B cell (primary cell): ENCODE data around the gene HOXB9. TPM values are rescaled to one million over a fixed set of nuclear protein-coding genes. Genes with fewer than 3 reads are reported as not detected.

Experiments
- ATAC-seq: fragments of 200-7000 bp; cut with Tn5 transposase; one replicate; pipeline ENCODE4 v1.10.0; 2021; ENCODE audit warnings: low read depth, mild to moderate bottlenecking, moderate number of reproducible peaks, moderate library complexity
- CTCF ChIA-PET: fragments of 350-600 bp; sonication (Branson Sonifier 250); formaldehyde crosslinking; loops from one replicate; lab custom pipeline; 2021; ENCODE audit warnings: antibody characterized with exemption, inconsistent platforms; lab: Charles Lee
- POLR2A ChIA-PET: fragments of 350-600 bp; sonication (Branson Sonifier 250); formaldehyde crosslinking; loops from one replicate; lab custom pipeline; 2021; ENCODE audit warnings: antibody characterized with exemption; lab: Charles Lee
- DNase-seq: peaks from one replicate; pipeline ENCODE4 v3.0.0; 2013
- H2AFZ ChIP-seq: 2 replicates; pipeline ENCODE4 v1.6.1; 2012; ENCODE audit warnings: mild to moderate bottlenecking, low read depth, low read length; ENCODE audit not compliant: insufficient read depth, poor library complexity, severe bottlenecking
- H3K27ac ChIP-seq, 2 donors: 1 replicate in 1 of 2; 2 replicates in 1 of 2; pipeline ENCODE4 v1.5.1; 2012 to 2013; ENCODE audit warnings: low read length in 2 of 2, mild to moderate bottlenecking in 2 of 2, moderate library complexity in 1 of 2
- H3K27me3 ChIP-seq, 4 experiments: fragments of 200-600 bp in 1 of 4; sonication (generic) in 1 of 4; replicated peaks in 1 of 4; 1 replicate in 2 of 4; 2 replicates in 2 of 4; pipeline versions ENCODE4 v1.6.1 to v1.7.0; 2013 to 2016; ENCODE audit warnings: low read length in 3 of 4, mild to moderate bottlenecking in 2 of 4, mixed read lengths in 1 of 4, moderate library complexity in 1 of 4; ENCODE audit not compliant: insufficient read depth in 4 of 4, control insufficient read depth in 3 of 4; ENCODE audit errors: control extremely low read depth in 1 of 4
- H3K36me3 ChIP-seq, 2 experiments: replicated peaks in 1 of 2; 1 replicate in 1 of 2; 2 replicates in 1 of 2; pipeline versions ENCODE4 v1.6.1 to v1.7.1; 2013; ENCODE audit warnings: low read length in 1 of 2; ENCODE audit not compliant: insufficient read depth in 2 of 2, control insufficient read depth in 1 of 2; ENCODE audit errors: control extremely low read depth in 1 of 2, extremely low read depth in 1 of 2
- H3K4me1 ChIP-seq, 2 donors: fragments of 200-600 bp in 1 of 2; sonication (generic) in 1 of 2; 1 replicate in 1 of 2; 2 replicates in 1 of 2; pipeline versions ENCODE4 v1.5.1 to v1.6.1; 2013 to 2017; ENCODE audit warnings: low read length in 2 of 2; ENCODE audit not compliant: control insufficient read depth in 2 of 2, insufficient read depth in 2 of 2
- H3K4me2 ChIP-seq: replicated peaks from 2 replicates; pipeline ENCODE3; 2012; ENCODE audit warnings: mild to moderate bottlenecking, low read depth, low read length; ENCODE audit not compliant: poor library complexity, severe bottlenecking
- H3K4me3 ChIP-seq, 5 experiments: fragments of 200-600 bp in 1 of 5; sonication (generic) in 1 of 5; 1 replicate in 3 of 5; 2 replicates in 2 of 5; pipeline versions ENCODE4 v1.5.1 to v1.7.0; 2011 to 2016; ENCODE audit warnings: low read length in 4 of 5, mild to moderate bottlenecking in 4 of 5, low read depth in 2 of 5, control low read depth in 1 of 5, moderate library complexity in 1 of 5; ENCODE audit not compliant: insufficient read depth in 1 of 5; ENCODE audit errors: control extremely low read depth in 1 of 5, extremely low read depth in 1 of 5
- H3K79me2 ChIP-seq: fragments of 200-600 bp; sonication (generic); one replicate; pipeline ENCODE4 v1.6.0; 2016; ENCODE audit warnings: low read length; ENCODE audit not compliant: control insufficient read depth, insufficient read depth
- H3K9ac ChIP-seq: fragments of 200-600 bp; sonication (generic); 2 replicates; pipeline ENCODE4 v1.6.1; 2017; ENCODE audit warnings: mild to moderate bottlenecking, low read length, moderate library complexity
- H3K9me3 ChIP-seq, 3 donors: one replicate each; pipeline versions ENCODE4 v1.6.1 to v1.7.1; 2013; ENCODE audit warnings: low read length in 2 of 3; ENCODE audit not compliant: control insufficient read depth in 2 of 3, insufficient read depth in 1 of 3; ENCODE audit errors: control extremely low read depth in 1 of 3
- H4K20me1 ChIP-seq: 2 replicates; pipeline ENCODE4 v1.6.0; 2012; ENCODE audit warnings: mild to moderate bottlenecking, low read length; ENCODE audit not compliant: insufficient read depth, control insufficient read depth, poor library complexity, severe bottlenecking
- H3K27ac Mint-ChIP-seq: one replicate; pipeline ENCODE4 v1.8.0; 2021; ENCODE audit warnings: mixed read lengths
- H3K27me3 Mint-ChIP-seq: one replicate; pipeline ENCODE4 v1.8.0; 2021; ENCODE audit warnings: mixed read lengths
- H3K4me1 Mint-ChIP-seq: one replicate; pipeline ENCODE4 v1.8.0; 2021; ENCODE audit warnings: mixed read lengths
- H3K4me3 Mint-ChIP-seq: one replicate; pipeline ENCODE4 v1.8.0; 2021; ENCODE audit warnings: mixed read lengths
- H3K9me3 Mint-ChIP-seq: one replicate; pipeline ENCODE4 v1.8.0; 2022; ENCODE audit warnings: mixed read lengths; ENCODE audit not compliant: insufficient read depth
- EZH2 ChIP-seq: IDR thresholded peaks from 2 replicates; pipeline ENCODE4 v1.6.1; 2012; ENCODE audit warnings: borderline replicate concordance, low read depth, mild to moderate bottlenecking, moderate library complexity, low read length; ENCODE audit not compliant: insufficient read depth, poor library complexity, severe bottlenecking
- WGBS: methylation state at CpG from one replicate; pipeline ENCODE4 v1.1.5; 2013; ENCODE audit warnings: missing lambda C conversion rate; ENCODE audit not compliant: insufficient coverage; 5-methylcytosine and 5-hydroxymethylcytosine counted together
- intact Hi-C: fragments of 100-400 bp; cut with micrococcal nuclease; formaldehyde crosslinking; loops from one replicate; pipeline ENCODE4 v1.10.0; 2022
- polyA plus RNA-seq: library from polyadenylated mRNA; depleted of rRNA; stranded (reverse); fragments of >200 nt; gene quantifications from 2 replicates; pipeline ENCODE4 v1.2.3, GENCODE V29; 2012
- total RNA-seq, 2 donors: library from RNA; stranded (reverse); fragments of 120-200 nt in 1 of 2; gene quantifications; 1 replicate in 1 of 2; 2 replicates in 1 of 2; pipeline versions ENCODE4 v1.2.3 to v1.2.4, GENCODE V29; 2013 to 2022
- TF ChIP-seq, protein P1 (sequence below): fragments of 200-600 bp; IDR thresholded peaks from one replicate; pipeline ENCODE4 v1.8.0; 2022; ENCODE audit warnings: antibody characterized with exemption, mild to moderate bottlenecking

The HOXB9 gene
- total and polyA plus RNA-seq, 2 donors (not counting 1 experiment from before 2014, with no cell fraction given) = 0.07 TPM; not detected in 1

DNA sequence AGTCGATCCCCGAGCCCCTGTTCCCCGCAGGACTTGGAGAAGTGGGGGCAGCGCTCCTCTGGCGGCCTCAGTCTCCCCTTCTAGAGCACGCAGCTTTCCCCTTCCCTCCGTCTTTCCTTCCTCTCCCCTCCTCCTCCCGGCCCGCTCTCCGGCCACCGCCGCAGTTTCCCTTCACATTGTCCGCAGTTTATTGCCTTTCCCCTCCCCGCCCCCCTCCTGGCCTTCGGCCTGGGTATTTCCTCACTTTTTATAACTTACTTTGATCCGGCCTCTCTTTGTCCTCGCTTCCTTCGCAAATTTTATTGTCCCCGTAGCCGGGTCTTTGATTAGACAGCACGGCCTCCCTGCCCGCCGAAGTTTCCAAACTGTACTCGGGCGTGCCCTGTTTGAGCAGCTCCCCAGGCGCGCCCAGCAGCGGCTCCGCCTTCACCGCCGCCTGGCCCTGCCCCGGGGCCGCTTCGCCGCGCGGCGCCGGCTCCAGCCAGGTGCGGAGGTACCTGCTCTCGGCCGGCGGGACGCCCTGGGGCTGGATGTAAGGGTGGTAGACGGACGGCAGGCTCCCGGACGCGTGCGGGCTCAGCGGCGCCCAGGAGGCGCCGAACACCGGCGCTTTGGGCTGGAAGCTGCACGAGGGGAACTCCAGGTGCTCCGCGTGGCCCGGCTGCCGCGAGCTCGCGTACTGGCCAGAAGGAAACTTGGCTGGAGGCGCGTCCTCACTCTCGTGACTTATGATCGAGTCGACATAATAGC lies 488 bp downstream of the HOXB9 start:
- Mint-ChIP-seq H3K4me3 (peak overlapping the region; percentile 80), H3K27ac (no peak overlapping the region), H3K27me3 (peaks cover 80% of the 10 kb centered on the region), H3K4me1 (peaks cover 21% of the 10 kb centered on the region), H3K9me3 (no peaks in the 10 kb centered on the region)
- TF ChIP-seq, protein P1, sequence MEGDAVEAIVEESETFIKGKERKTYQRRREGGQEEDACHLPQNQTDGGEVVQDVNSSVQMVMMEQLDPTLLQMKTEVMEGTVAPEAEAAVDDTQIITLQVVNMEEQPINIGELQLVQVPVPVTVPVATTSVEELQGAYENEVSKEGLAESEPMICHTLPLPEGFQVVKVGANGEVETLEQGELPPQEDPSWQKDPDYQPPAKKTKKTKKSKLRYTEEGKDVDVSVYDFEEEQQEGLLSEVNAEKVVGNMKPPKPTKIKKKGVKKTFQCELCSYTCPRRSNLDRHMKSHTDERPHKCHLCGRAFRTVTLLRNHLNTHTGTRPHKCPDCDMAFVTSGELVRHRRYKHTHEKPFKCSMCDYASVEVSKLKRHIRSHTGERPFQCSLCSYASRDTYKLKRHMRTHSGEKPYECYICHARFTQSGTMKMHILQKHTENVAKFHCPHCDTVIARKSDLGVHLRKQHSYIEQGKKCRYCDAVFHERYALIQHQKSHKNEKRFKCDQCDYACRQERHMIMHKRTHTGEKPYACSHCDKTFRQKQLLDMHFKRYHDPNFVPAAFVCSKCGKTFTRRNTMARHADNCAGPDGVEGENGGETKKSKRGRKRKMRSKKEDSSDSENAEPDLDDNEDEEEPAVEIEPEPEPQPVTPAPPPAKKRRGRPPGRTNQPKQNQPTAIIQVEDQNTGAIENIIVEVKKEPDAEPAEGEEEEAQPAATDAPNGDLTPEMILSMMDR = no peak
- peak; percentile 38 for TF ChIP-seq EZH2
- DNase-seq (peak; percentile 75), ATAC-seq (peak; percentile 73)
- Histone ChIP-seq H3K36me3 (no peaks in the 10 kb centered on the region), H3K27me3 (peaks cover 0 to 97% (median 71%) of the 10 kb centered on the region in 4 experiments), H3K9me3 (peaks cover 0 to 9% (median 0%) of the 10 kb centered on the region in 3 donors), H2AFZ (peak overlapping the region; percentile 76), H3K4me2 (peak overlapping the region; percentile 97), H3K79me2 (no peaks in the 10 kb centered on the region), H3K27ac (no peak overlapping the region), H3K4me1 (peaks cover 26 to 30% of the 10 kb centered on the region in 2 donors), H3K9ac (peak overlapping the region; percentile 63), H4K20me1 (no peaks in the 10 kb centered on the region), H3K4me3 (peak overlapping the region in 4 of 5 experiments; percentile 17 to 66 (median 44))
- intact Hi-C loops = no loop called here
- ChIA-PET CTCF (interaction anchor here (0.8 to 1.9 kb wide), 8 partner anchors 9 to 361 kb away, joined by 3 to 9 read pairs (median 3); no protein-coding TSS in a partner anchor), POLR2A (interaction anchor here (0.5 to 0.6 kb wide), 3 partner anchors 25 to 330 kb away, joined by 3 to 5 read pairs (median 4); no protein-coding TSS in a partner anchor)
- WGBS = under 1% methylated on average over 69 of the region's 69 CpGs
